KMS-11 (cell line): ENCODE results near the gene IRF4.

ENCODE experiments used
- H2AFZ ChIP-seq: fragments of 200-600 bp; sonication (generic); 2 replicates; pipeline ENCODE4 v1.6.1; 2016; ENCODE audit warnings: antibody characterized with exemption, mixed run types, low read depth
- H3K27ac ChIP-seq: fragments of 200-600 bp; sonication (generic); 2 replicates; pipeline ENCODE4 v1.6.1; 2016; ENCODE audit warnings: mild to moderate bottlenecking, mixed run types
- H3K27me3 ChIP-seq: fragments of 200-600 bp; sonication (generic); 2 replicates; pipeline ENCODE4 v1.6.1; 2017; ENCODE audit warnings: mild to moderate bottlenecking, low read depth, mixed run types, moderate library complexity; ENCODE audit not compliant: insufficient read depth
- H3K36me3 ChIP-seq: fragments of 200-600 bp; sonication (generic); 2 replicates; pipeline ENCODE4 v1.6.1; 2017; ENCODE audit warnings: mild to moderate bottlenecking, mixed run types; ENCODE audit not compliant: insufficient read depth
- H3K4me1 ChIP-seq: fragments of 200-600 bp; sonication (generic); 2 replicates; pipeline ENCODE4 v1.6.1; 2016; ENCODE audit warnings: mild to moderate bottlenecking, low read depth, mixed run types; ENCODE audit not compliant: poor library complexity, severe bottlenecking
- H3K4me2 ChIP-seq: fragments of 200-600 bp; sonication (generic); 2 replicates; pipeline ENCODE4 v1.7.0; 2016; ENCODE audit warnings: mild to moderate bottlenecking, mixed run types
- H3K4me3 ChIP-seq: fragments of 200-600 bp; sonication (generic); IDR thresholded peaks from 2 replicates; pipeline ENCODE4 v1.6.1; 2017; ENCODE audit warnings: low read depth, low read length, mixed read lengths; ENCODE audit not compliant: insufficient read depth
- H3K79me2 ChIP-seq: fragments of 200-600 bp; sonication (generic); 2 replicates; pipeline ENCODE4 v1.6.1; 2016; ENCODE audit warnings: low read depth, mixed run types; ENCODE audit not compliant: insufficient read depth
- H3K9ac ChIP-seq: fragments of 200-600 bp; sonication (generic); 2 replicates; pipeline ENCODE4 v1.6.1; 2016; ENCODE audit warnings: mild to moderate bottlenecking, mixed run types
- H4K20me1 ChIP-seq: fragments of 200-600 bp; sonication (generic); 2 replicates; pipeline ENCODE4 v1.6.1; 2016; ENCODE audit warnings: mild to moderate bottlenecking, mixed run types; ENCODE audit not compliant: insufficient read depth
- TF ChIP-seq, protein P1 (sequence below): fragments of 200-600 bp; sonication (generic); conservative IDR thresholded peaks from 2 replicates; pipeline ENCODE4 v1.6.1; 2017; ENCODE audit warnings: low read depth, mild to moderate bottlenecking, antibody characterized with exemption, low read length, moderate library complexity, mixed read lengths

The IRF4 gene

DNA sequence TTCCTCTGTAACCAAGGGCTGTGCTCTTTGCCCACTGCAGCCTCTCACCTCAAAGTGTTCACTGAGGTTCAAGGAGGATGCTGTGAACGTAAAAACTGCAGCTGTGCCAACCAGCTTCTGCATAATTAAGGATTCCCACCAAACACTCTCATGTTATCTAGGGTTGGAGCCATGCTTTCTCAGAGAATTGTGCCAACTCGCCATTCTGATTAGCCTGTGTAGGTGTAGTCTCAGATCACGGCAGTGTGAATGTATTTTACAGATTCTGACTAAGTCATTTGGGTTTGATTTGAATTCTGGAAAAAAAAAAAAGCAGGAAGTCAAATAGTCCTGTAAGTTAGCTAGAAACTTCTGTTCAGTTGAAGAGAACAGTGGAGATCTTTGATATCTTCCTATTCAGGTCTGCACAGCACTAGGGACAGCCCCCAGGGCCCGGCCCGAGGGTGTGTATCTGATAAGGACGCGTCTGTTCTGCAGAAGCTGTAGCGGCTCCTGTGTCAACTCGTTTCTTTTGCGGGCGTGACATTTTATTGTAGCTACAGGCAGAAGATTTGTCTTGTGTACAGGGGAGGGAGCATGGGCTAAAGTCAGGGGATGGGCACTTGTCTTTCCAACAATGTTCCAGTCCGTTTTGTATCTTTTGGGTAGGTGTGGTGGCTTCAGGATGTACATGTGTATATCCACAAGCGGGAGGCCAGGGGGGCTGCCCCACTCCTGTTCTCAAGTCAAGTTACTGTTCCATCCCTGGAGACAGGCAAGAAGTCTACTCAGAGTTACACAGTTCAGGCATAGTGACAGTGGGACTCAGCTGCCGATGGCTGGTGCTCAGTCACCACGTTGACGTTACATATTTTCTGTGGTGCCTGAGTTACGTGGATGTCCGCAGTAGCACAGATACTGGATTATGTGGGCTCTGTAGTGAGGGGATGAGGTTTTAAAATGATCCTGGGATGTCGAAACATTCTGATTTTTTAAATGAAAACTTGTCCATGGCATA lies 12.4 kb downstream of the IRF4 start:
- Histone ChIP-seq H3K9ac (no peak overlapping the region; the same call in 1 of the 2 replicates), H3K4me3 (no peak overlapping the region), H3K36me3 (peaks cover 58% of the 10 kb centered on the region; the same call in 1 of the 2 replicates), H3K27ac (peak overlapping the region; percentile 88; the same call in 1 of the 2 replicates), H3K27me3 (peaks cover 3% of the 10 kb centered on the region; the same call in 1 of the 2 replicates), H2AFZ (no peak overlapping the region), H3K79me2 (peaks cover 76% of the 10 kb centered on the region), H3K4me2 (no peak overlapping the region), H4K20me1 (peaks cover 45% of the 10 kb centered on the region), H3K4me1 (peaks cover 64% of the 10 kb centered on the region)
- TF ChIP-seq, protein P1, sequence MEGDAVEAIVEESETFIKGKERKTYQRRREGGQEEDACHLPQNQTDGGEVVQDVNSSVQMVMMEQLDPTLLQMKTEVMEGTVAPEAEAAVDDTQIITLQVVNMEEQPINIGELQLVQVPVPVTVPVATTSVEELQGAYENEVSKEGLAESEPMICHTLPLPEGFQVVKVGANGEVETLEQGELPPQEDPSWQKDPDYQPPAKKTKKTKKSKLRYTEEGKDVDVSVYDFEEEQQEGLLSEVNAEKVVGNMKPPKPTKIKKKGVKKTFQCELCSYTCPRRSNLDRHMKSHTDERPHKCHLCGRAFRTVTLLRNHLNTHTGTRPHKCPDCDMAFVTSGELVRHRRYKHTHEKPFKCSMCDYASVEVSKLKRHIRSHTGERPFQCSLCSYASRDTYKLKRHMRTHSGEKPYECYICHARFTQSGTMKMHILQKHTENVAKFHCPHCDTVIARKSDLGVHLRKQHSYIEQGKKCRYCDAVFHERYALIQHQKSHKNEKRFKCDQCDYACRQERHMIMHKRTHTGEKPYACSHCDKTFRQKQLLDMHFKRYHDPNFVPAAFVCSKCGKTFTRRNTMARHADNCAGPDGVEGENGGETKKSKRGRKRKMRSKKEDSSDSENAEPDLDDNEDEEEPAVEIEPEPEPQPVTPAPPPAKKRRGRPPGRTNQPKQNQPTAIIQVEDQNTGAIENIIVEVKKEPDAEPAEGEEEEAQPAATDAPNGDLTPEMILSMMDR = no peak

DNA sequence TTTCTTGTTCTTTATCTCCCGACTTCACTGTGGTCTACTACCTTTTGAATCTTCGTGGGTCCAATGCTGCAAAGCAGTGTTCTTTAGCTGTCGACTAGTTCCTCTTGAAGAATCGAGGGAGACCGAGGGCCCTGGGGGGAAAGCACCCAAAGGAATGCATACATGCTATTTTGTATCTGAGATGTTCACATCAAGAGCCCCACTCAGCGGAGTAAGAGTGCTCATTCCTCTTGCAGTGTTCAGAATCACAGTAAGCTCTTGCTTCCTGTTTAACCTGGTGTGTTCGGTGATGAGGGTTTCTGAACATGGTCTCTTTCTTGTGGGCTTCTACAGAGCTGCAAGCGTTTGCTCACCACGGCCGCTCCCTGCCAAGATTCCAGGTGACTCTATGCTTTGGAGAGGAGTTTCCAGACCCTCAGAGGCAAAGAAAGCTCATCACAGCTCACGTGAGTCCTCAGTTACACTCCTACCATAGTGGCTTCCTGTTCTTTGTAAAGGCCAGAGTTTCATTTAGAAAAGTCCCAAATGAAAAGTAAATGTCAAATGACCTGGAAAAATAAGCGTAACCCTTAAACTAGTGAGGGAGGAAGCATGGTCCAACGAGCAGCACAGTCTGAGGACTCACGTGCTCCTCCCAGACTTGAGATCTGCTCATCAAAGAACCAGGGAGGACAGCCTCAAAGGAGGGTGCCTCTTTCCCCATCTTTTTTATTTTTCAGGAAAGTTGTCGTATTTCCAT lies 13.3 kb downstream of the IRF4 start:
- Histone ChIP-seq H3K4me2 (no peak overlapping the region), H2AFZ (no peak overlapping the region), H3K79me2 (peaks cover 67% of the 10 kb centered on the region)

DNA sequence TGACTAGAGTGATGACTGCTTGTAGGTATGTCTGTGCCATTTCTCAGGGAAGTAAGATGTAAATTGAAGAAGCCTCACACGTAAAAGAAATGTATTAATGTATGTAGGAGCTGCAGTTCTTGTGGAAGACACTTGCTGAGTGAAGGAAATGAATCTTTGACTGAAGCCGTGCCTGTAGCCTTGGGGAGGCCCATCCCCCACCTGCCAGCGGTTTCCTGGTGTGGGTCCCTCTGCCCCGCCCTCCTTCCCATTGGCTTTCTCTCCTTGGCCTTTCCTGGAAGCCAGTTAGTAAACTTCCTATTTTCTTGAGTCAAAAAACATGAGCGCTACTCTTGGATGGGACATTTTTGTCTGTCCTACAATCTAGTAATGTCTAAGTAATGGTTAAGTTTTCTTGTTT lies 16.6 kb downstream of the IRF4 start:
- peaks cover 34% of the 10 kb centered on the region for H3K79me2 ChIP-seq
- H3K9ac ChIP-seq = no peak overlapping the region
- H3K4me2 ChIP-seq = no peak overlapping the region
- H3K4me1 ChIP-seq = peaks cover 22% of the 10 kb centered on the region
- H3K36me3 ChIP-seq = peaks cover 39% of the 10 kb centered on the region; the same call in 1 of the 2 replicates
- H2AFZ ChIP-seq = no peak overlapping the region
- H4K20me1 ChIP-seq = peaks cover 20% of the 10 kb centered on the region; the same call in 1 of the 2 replicates
- H3K27me3 ChIP-seq = no peaks in the 10 kb centered on the region
- H3K4me3 ChIP-seq = no peak overlapping the region
- TF ChIP-seq, protein P1 = no peak
- peak overlapping the region; percentile 23; the same call in 1 of the 2 replicates for H3K27ac ChIP-seq

More for the DNA sequence above, 13.3 kb downstream of the IRF4 start:
- H3K27ac ChIP-seq = peak overlapping the region; percentile 88; the same call in 1 of the 2 replicates
- H4K20me1 ChIP-seq = peaks cover 43% of the 10 kb centered on the region
- H3K4me3 ChIP-seq = no peak overlapping the region
- TF ChIP-seq, protein P1 = no peak
- H3K9ac ChIP-seq = no peak overlapping the region
- H3K4me1 ChIP-seq = peaks cover 55% of the 10 kb centered on the region
- peaks cover 3% of the 10 kb centered on the region; the same call in 1 of the 2 replicates for H3K27me3 ChIP-seq
- H3K36me3 ChIP-seq = peaks cover 57% of the 10 kb centered on the region; the same call in 1 of the 2 replicates

DNA sequence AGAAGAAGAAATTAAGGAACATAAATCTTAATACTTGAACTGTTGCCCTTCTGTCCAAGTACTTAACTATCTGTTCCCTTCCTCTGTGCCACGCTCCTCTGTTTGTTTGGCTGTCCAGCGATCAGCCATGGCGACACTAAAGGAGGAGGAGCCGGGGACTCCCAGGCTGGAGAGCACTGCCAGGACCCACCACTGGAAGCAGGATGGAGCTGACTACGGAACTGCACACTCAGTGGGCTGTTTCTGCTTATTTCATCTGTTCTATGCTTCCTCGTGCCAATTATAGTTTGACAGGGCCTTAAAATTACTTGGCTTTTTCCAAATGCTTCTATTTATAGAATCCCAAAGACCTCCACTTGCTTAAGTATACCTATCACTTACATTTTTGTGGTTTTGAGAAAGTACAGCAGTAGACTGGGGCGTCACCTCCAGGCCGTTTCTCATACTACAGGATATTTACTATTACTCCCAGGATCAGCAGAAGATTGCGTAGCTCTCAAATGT lies 17.1 kb downstream of the IRF4 start:
- Histone ChIP-seq H3K4me3 (no peak overlapping the region), H3K4me2 (no peak overlapping the region), H3K27me3 (no peaks in the 10 kb centered on the region), H3K79me2 (peaks cover 29% of the 10 kb centered on the region), H3K9ac (no peak overlapping the region), H4K20me1 (peaks cover 20% of the 10 kb centered on the region; the same call in 1 of the 2 replicates), H3K27ac (peak overlapping the region; percentile 23; the same call in 1 of the 2 replicates), H3K36me3 (peaks cover 34% of the 10 kb centered on the region; the same call in 1 of the 2 replicates), H2AFZ (no peak overlapping the region), H3K4me1 (peaks cover 17% of the 10 kb centered on the region)
- TF ChIP-seq, protein P1 = 0 out of 2 replicates have a peak, but pooled peaks have one; percentile 16
